A549 (cell line): Measurements from ENCODE around the gene SLC35F3. TPM values are rescaled to one million over a fixed set of nuclear protein-coding genes. Genes with fewer than 3 reads are reported as not detected.

Source experiments
- ATAC-seq, 2 experiments: fragments of 200-7000 bp in 1 of 2; fragments of >200 bp in 1 of 2; cut with Nextera tagmentation in 1 of 2; cut with Tn5 transposase in 1 of 2; 3 replicates each; pipeline versions ENCODE4 v1.8.0 to v1.9.1; 2018 to 2020; ENCODE audit warnings: mild to moderate bottlenecking in 1 of 2, moderate library complexity in 1 of 2
- CTCF ChIA-PET: fragments of 300-600 bp; sonication (Branson Sonifier 250); formaldehyde crosslinking; extraction: SDS; loops from one replicate; lab custom pipeline; 2021; ENCODE audit warnings: antibody characterized with exemption, inconsistent platforms; lab: Yijun Ruan, JAX
- POLR2A ChIA-PET: fragments of 350-600 bp; formaldehyde crosslinking; extraction: SDS; loops from one replicate; lab custom pipeline; 2021; ENCODE audit warnings: antibody characterized with exemption, inconsistent platforms; lab: Yijun Ruan, JAX
- DNase-seq, 2 experiments: peaks; one replicate each; pipeline versions ENCODE4 v3.0.0 to v3.0.0-alpha.2; 2011 to 2016; ENCODE audit warnings: low read depth in 1 of 2, low spot score in 1 of 2
- FAIRE-seq: peaks from 2 replicates; lab custom pipeline; 2011; peaks lifted over from hg19 to GRCh38; lab: Jason Lieb, UNC
- H3K27ac ChIP-seq, 2 experiments: fragments of >200 bp; sonication (Bioruptor Twin); formaldehyde crosslinking; 3 replicates each; pipeline ENCODE4 v1.5.1; 2016 to 2017
- H3K4me1 ChIP-seq: fragments of >200 bp; sonication (Bioruptor Twin); formaldehyde crosslinking; 3 replicates; pipeline ENCODE4 v1.6.1; 2016
- H3K4me2 ChIP-seq: fragments of >200 bp; sonication (Bioruptor Twin); formaldehyde crosslinking; 3 replicates; pipeline ENCODE4 v1.6.1; 2016
- H3K4me3 ChIP-seq: fragments of >200 bp; sonication (Bioruptor Twin); formaldehyde crosslinking; 3 replicates; pipeline ENCODE4 v1.5.1; 2016
- H3K9me3 ChIP-seq: fragments of >200 bp; sonication (Bioruptor Twin); formaldehyde crosslinking; 3 replicates; pipeline ENCODE4 v1.6.1; 2016
- CBX8 ChIP-seq: fragments of 200-600 bp; sonication (generic); IDR thresholded peaks from 2 replicates; pipeline ENCODE4 v1.6.1; 2016
- CEBPB ChIP-seq, 2 experiments: fragments of >200 bp in 1 of 2; sonication (Bioruptor Twin) in 1 of 2; formaldehyde crosslinking in 1 of 2; IDR thresholded peaks; 2 replicates each; pipeline ENCODE4 v1.6.1; 2012 to 2016
- CHD2 ChIP-seq: fragments of 150-350 bp; IDR thresholded peaks from 2 replicates; pipeline ENCODE4 v1.6.1; 2014; ENCODE audit warnings: low read length; ENCODE audit not compliant: partially characterized antibody
- CHD4 ChIP-seq: fragments of 200-600 bp; sonication (generic); IDR thresholded peaks from 2 replicates; pipeline ENCODE4 v1.6.1; 2016; ENCODE audit warnings: antibody characterized with exemption, mild to moderate bottlenecking, borderline replicate concordance
- EHMT2 ChIP-seq: fragments of 200-600 bp; sonication (generic); IDR thresholded peaks from 2 replicates; pipeline ENCODE4 v1.6.1; 2016; ENCODE audit warnings: antibody characterized with exemption, low read depth, mild to moderate bottlenecking, moderate library complexity
- EP300 ChIP-seq, 2 experiments: fragments of >200 bp; sonication (Bioruptor Twin); formaldehyde crosslinking; IDR thresholded peaks; 2 replicates in 1 of 2; 3 replicates in 1 of 2; pipeline ENCODE4 v1.6.1; 2016 to 2017
- ESRRA ChIP-seq: fragments of 150-350 bp; IDR thresholded peaks from 2 replicates; pipeline ENCODE4 v1.6.1; 2014; ENCODE audit warnings: mild to moderate bottlenecking, low read length, borderline replicate concordance
- HEYL ChIP-seq: fragments of 250-450 bp; sonication (Bioruptor Pico); IDR thresholded peaks from 2 replicates; pipeline ENCODE4 v1.8.0; 2021; ENCODE audit warnings: mild to moderate bottlenecking, moderate library complexity
- HOXA7 ChIP-seq: fragments of 250-450 bp; sonication (Bioruptor Pico); IDR thresholded peaks from 2 replicates; pipeline ENCODE4 v1.5.0; 2020; ENCODE audit warnings: mild to moderate bottlenecking, moderate library complexity
- KDM5A ChIP-seq: fragments of 200-600 bp; sonication (generic); IDR thresholded peaks from 2 replicates; pipeline ENCODE4 v1.6.1; 2016; ENCODE audit warnings: antibody characterized with exemption, mild to moderate bottlenecking
- MYC ChIP-seq: IDR thresholded peaks from 2 replicates; pipeline ENCODE4 v1.6.1; 2012; ENCODE audit warnings: mild to moderate bottlenecking, inconsistent platforms, low read length, improper control_type of control experiment, borderline replicate concordance
- NPAS2 ChIP-seq: fragments of 250-450 bp; sonication (Bioruptor Pico); IDR thresholded peaks from 2 replicates; pipeline ENCODE4 v1.8.0; 2022; ENCODE audit warnings: mild to moderate bottlenecking, moderate library complexity, borderline replicate concordance
- POLR2A ChIP-seq: IDR thresholded peaks from 2 replicates; pipeline ENCODE4 v1.6.1; 2012; ENCODE audit warnings: mild to moderate bottlenecking, low read length
- POLR2AphosphoS2 ChIP-seq: conservative IDR thresholded peaks from 2 replicates; pipeline ENCODE4 v1.6.1; 2012; ENCODE audit warnings: low read length, improper control_type of control experiment, inconsistent platforms
- RCOR1 ChIP-seq: fragments of 150-350 bp; IDR thresholded peaks from 2 replicates; pipeline ENCODE4 v1.6.1; 2014; ENCODE audit warnings: antibody characterized with exemption, low read length, low read depth
- RFX5 ChIP-seq: fragments of 450-650 bp; IDR thresholded peaks from 2 replicates; pipeline ENCODE4 v1.7.1; 2014; ENCODE audit warnings: antibody characterized with exemption, mild to moderate bottlenecking, moderate library complexity
- SMC3 ChIP-seq: fragments of >200 bp; sonication (Bioruptor Twin); formaldehyde crosslinking; IDR thresholded peaks from 3 replicates; pipeline ENCODE4 v1.6.1; 2018; ENCODE audit warnings: inconsistent platforms
- ZFP36 ChIP-seq: fragments of 450-650 bp; IDR thresholded peaks from 2 replicates; pipeline ENCODE4 v1.6.1; 2014; ENCODE audit warnings: borderline replicate concordance; ENCODE audit not compliant: partially characterized antibody
- WGBS: methylation state at CpG from one replicate; pipeline ENCODE4 v1.1.6; 2017; ENCODE audit errors: missing lambda C conversion rate; 5-methylcytosine and 5-hydroxymethylcytosine counted together
- polyA plus RNA-seq, 4 experiments: library from polyadenylated mRNA; depleted of rRNA in 3 of 4; stranded (reverse); fragments of >200 nt; fragmentation: RNase III in 1 of 4; extraction: RNeasy Plus Mini Kit Qiagen cat#74134 plus additional on column Dnase treatment in 1 of 4; gene quantifications; 2 replicates in 3 of 4; 3 replicates in 1 of 4; pipeline ENCODE4 v1.2.3, GENCODE V29; 2011 to 2017
- TF ChIP-seq, protein P1 (sequence below): IDR thresholded peaks from 2 replicates; pipeline ENCODE4 v1.6.1; 2012
- TF ChIP-seq, protein P2 (sequence below): fragments of 200-600 bp; sonication (generic); IDR thresholded peaks from 2 replicates; pipeline ENCODE4 v1.6.1; 2016; ENCODE audit warnings: antibody characterized with exemption, mild to moderate bottlenecking, moderate library complexity
- TF ChIP-seq, protein P3 (sequence below): fragments of >200 bp; sonication (Bioruptor Twin); formaldehyde crosslinking; IDR thresholded peaks from 3 replicates; pipeline ENCODE4 v1.5.1; 2016
- TF ChIP-seq, protein P4 (sequence below): fragments of 250-450 bp; sonication (Bioruptor Pico); IDR thresholded peaks from 2 replicates; pipeline ENCODE4 v1.5.0; 2020; ENCODE audit warnings: low read depth, mild to moderate bottlenecking, moderate library complexity

The SLC35F3 gene
- polyA plus RNA-seq, 2 of the 4 experiments (the other 2 are of a cell fraction) = 5.5 to 7.8 TPM

DNA sequence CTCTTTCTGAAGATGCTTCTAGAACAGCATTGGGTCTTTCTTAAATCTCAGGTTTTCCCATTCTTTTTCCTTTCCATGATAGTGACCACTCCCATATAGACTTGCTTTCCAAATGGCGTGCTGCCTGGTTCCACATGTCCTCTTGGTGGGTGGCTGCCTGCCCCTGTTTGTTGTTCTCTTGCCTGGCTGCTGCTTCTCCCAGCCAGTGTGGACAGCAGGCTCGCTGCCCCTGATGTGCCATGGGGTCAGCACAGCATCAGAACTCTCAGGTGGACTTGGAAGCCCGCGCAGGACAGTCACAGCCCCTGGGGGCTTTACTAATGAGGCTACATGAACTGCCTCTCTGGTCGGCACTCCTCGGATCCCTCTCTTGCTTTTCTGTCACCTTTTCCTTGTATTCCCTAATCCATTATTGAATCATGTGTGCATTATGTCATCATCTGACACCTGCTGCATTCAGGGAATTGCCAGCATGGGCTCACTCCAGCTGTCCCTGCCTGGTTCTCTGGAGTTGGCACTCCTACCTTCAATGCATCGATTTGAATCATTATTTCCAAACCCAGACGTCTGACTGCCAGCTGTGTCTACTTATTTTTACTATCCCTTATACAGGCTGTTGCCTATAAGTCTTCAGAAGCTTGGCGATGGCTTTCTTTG is 368.3 kb downstream of the SLC35F3 start:
- FAIRE-seq (no peak), ATAC-seq (no peak), DNase-seq (no peak)
- Histone ChIP-seq H3K9me3 (no peaks in the 10 kb centered on the region), H3K27ac (no peak overlapping the region), H3K4me2 (no peak overlapping the region), H3K4me1 (no peaks in the 10 kb centered on the region), H3K4me3 (no peak overlapping the region)
- no peak for TF ChIP-seq RFX5
- TF ChIP-seq, protein P1, sequence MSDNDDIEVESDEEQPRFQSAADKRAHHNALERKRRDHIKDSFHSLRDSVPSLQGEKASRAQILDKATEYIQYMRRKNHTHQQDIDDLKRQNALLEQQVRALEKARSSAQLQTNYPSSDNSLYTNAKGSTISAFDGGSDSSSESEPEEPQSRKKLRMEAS = no peak
- TF ChIP-seq, protein P2, sequence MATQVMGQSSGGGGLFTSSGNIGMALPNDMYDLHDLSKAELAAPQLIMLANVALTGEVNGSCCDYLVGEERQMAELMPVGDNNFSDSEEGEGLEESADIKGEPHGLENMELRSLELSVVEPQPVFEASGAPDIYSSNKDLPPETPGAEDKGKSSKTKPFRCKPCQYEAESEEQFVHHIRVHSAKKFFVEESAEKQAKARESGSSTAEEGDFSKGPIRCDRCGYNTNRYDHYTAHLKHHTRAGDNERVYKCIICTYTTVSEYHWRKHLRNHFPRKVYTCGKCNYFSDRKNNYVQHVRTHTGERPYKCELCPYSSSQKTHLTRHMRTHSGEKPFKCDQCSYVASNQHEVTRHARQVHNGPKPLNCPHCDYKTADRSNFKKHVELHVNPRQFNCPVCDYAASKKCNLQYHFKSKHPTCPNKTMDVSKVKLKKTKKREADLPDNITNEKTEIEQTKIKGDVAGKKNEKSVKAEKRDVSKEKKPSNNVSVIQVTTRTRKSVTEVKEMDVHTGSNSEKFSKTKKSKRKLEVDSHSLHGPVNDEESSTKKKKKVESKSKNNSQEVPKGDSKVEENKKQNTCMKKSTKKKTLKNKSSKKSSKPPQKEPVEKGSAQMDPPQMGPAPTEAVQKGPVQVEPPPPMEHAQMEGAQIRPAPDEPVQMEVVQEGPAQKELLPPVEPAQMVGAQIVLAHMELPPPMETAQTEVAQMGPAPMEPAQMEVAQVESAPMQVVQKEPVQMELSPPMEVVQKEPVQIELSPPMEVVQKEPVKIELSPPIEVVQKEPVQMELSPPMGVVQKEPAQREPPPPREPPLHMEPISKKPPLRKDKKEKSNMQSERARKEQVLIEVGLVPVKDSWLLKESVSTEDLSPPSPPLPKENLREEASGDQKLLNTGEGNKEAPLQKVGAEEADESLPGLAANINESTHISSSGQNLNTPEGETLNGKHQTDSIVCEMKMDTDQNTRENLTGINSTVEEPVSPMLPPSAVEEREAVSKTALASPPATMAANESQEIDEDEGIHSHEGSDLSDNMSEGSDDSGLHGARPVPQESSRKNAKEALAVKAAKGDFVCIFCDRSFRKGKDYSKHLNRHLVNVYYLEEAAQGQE = no peak
- no peak for TF ChIP-seq MYC
- no peak for TF ChIP-seq CBX8
- no peak for TF ChIP-seq HOXA7
- no peak for TF ChIP-seq EP300 (IDR thresholded peaks at IDR 0.05)
- TF ChIP-seq ZFP36 = no peak
- TF ChIP-seq ESRRA = no peak
- CTCF ChIA-PET = interaction anchor here (0.8 to 3.7 kb wide), 2 partner anchors 10 to 37 kb away, joined by 4 to 10 read pairs; no protein-coding TSS in a partner anchor
- 79% methylated on average over 9 of the region's 9 CpGs for WGBS
- POLR2A ChIA-PET = no interaction called here

DNA sequence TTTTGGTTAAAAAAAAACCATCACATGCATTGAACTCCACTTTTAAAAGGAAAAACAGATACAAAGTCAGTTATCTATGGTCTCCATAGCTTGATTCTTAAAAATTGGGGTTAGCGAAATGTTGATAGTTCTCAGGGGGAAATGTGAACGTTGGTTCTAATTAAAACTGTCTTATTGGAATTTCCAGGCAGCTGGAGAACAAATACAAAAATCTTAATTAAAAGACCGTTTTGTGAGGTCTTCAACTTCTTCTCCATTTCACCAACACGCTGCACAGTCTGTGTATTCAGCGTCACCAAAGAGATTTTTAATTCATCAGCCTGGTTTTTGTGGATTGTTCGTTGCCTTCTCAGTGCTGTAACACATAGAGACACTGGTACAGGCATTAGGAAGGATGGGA is 369.5 kb downstream of the SLC35F3 start:
- Histone ChIP-seq H3K9me3 (no peaks in the 10 kb centered on the region), H3K4me3 (no peak overlapping the region), H3K27ac (no peak overlapping the region), H3K4me2 (no peak overlapping the region), H3K4me1 (no peaks in the 10 kb centered on the region)
- no peak for DNase-seq
- 82% methylated on average over 6 of the region's 6 CpGs for WGBS
- ATAC-seq = no peak
- no peak for TF ChIP-seq KDM5A
- TF ChIP-seq MYC = no peak
- TF ChIP-seq, protein P2 = no peak
- no peak for TF ChIP-seq HEYL (CRISPR knock-in tag)
- ChIA-PET CTCF (interaction anchor here (0.8 to 5.1 kb wide), 2 partner anchors 11 to 36 kb away, joined by 3 to 16 read pairs; no protein-coding TSS in a partner anchor), POLR2A (no interaction called here)
- FAIRE-seq = no peak

DNA sequence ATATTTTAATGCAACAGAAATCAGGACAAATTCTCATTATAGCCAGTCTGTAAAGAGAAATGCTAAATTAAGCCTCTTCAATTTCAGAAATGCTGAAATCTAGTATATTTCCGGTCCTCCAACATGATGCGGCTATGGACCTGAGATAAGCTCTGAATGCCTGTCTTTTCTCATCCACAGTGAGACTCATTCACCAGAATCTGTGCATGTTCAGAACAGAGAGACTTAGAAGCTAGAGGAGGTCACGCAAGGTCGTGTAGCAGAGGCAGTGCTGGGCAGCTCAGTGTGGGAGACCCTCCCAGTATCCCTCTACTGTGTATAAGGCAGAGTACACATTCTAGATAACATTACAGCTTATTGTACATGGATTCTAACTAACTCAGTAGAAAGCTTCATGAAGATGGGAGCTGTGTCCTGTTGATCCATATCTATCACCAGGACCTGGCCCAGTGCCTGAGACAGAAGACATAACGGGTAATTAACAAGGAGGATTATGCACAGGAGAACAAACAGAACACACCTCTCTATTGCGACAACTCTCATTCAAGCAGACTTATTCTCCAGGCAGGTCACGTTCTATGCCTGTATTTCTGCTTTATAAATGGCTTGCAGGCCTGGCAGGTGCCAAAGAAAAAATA is 371.8 kb downstream of the SLC35F3 start:
- Histone ChIP-seq H3K27ac (no peak overlapping the region), H3K9me3 (no peaks in the 10 kb centered on the region), H3K4me1 (no peaks in the 10 kb centered on the region), H3K4me3 (no peak overlapping the region), H3K4me2 (no peak overlapping the region)
- WGBS = 88% methylated on average over 7 of the region's 7 CpGs
- ChIA-PET POLR2A (no interaction called here), CTCF (interaction anchor here (0.7 to 5.1 kb wide), 4 partner anchors 9 to 34 kb away, joined by 3 to 16 read pairs (median 3); no protein-coding TSS in a partner anchor)
- DNase-seq (no peak), ATAC-seq (no peak), FAIRE-seq (no peak)
- TF ChIP-seq POLR2A (no peak), CHD2 (no peak), POLR2AphosphoS2 (no peak), KDM5A (no peak), HOXA7 (no peak), CEBPB (IDR thresholded peaks at IDR 0.05) (no peak), NPAS2 (no peak), SMC3 (no peak), EHMT2 (no peak), RCOR1 (no peak), CHD4 (no peak)
- TF ChIP-seq, protein P3, sequence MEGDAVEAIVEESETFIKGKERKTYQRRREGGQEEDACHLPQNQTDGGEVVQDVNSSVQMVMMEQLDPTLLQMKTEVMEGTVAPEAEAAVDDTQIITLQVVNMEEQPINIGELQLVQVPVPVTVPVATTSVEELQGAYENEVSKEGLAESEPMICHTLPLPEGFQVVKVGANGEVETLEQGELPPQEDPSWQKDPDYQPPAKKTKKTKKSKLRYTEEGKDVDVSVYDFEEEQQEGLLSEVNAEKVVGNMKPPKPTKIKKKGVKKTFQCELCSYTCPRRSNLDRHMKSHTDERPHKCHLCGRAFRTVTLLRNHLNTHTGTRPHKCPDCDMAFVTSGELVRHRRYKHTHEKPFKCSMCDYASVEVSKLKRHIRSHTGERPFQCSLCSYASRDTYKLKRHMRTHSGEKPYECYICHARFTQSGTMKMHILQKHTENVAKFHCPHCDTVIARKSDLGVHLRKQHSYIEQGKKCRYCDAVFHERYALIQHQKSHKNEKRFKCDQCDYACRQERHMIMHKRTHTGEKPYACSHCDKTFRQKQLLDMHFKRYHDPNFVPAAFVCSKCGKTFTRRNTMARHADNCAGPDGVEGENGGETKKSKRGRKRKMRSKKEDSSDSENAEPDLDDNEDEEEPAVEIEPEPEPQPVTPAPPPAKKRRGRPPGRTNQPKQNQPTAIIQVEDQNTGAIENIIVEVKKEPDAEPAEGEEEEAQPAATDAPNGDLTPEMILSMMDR = no peak
- TF ChIP-seq, protein P4, sequence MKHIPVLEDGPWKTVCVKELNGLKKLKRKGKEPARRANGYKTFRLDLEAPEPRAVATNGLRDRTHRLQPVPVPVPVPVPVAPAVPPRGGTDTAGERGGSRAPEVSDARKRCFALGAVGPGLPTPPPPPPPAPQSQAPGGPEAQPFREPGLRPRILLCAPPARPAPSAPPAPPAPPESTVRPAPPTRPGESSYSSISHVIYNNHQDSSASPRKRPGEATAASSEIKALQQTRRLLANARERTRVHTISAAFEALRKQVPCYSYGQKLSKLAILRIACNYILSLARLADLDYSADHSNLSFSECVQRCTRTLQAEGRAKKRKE (CRISPR knock-in tag) = no peak
